HepG2 (cell line): Measurements from ENCODE around the gene TNFAIP2. TPM values are rescaled to one million over a fixed set of nuclear protein-coding genes. Genes with fewer than 3 reads are reported as not detected.

Source experiments
- BATF2 ChIP-seq: sonication (generic); formaldehyde crosslinking; IDR thresholded peaks from 2 replicates; pipeline ENCODE4 v1.8.0; 2022; ENCODE audit warnings: mild to moderate bottlenecking, missing genetic modification reagents, moderate library complexity
- BRD4 ChIP-seq: sonication (generic); formaldehyde crosslinking; IDR thresholded peaks from 2 replicates; pipeline ENCODE4 v1.4.0; 2020; ENCODE audit warnings: missing genetic modification reagents
- GMEB1 ChIP-seq: sonication (generic); formaldehyde crosslinking; IDR thresholded peaks from 2 replicates; pipeline ENCODE4 v1.5.1; 2020; ENCODE audit warnings: missing genetic modification reagents, mild to moderate bottlenecking, borderline replicate concordance
- HIC2 ChIP-seq: sonication (generic); formaldehyde crosslinking; IDR thresholded peaks from 2 replicates; pipeline ENCODE4 v1.9.0; 2022; ENCODE audit warnings: low read depth, missing genetic modification reagents
- PLRG1 ChIP-seq: fragments of 450-650 bp; conservative IDR thresholded peaks from 2 replicates; pipeline ENCODE4 v1.6.1; 2016
- RARA ChIP-seq: IDR thresholded peaks from 2 replicates; pipeline ENCODE4 v1.6.1; 2016; ENCODE audit warnings: missing genetic modification reagents, missing compliant biosample characterization
- SNAPC4 ChIP-seq: sonication (generic); formaldehyde crosslinking; IDR thresholded peaks from 2 replicates; pipeline ENCODE4 v1.4.0; 2020; ENCODE audit warnings: mild to moderate bottlenecking, missing genetic modification reagents
- ZFY ChIP-seq: sonication (generic); formaldehyde crosslinking; IDR thresholded peaks from 2 replicates; pipeline ENCODE4 v1.4.0; 2020; ENCODE audit warnings: missing genetic modification reagents
- ZNF318 ChIP-seq: sonication (generic); formaldehyde crosslinking; IDR thresholded peaks from 2 replicates; pipeline ENCODE4 v1.4.0; 2020; ENCODE audit warnings: mild to moderate bottlenecking, missing genetic modification reagents
- ZNF430 ChIP-seq: sonication (generic); formaldehyde crosslinking; IDR thresholded peaks from 2 replicates; pipeline ENCODE4 v1.9.0; 2021; ENCODE audit warnings: mild to moderate bottlenecking, missing genetic modification reagents
- ZNF749 ChIP-seq: sonication (generic); formaldehyde crosslinking; IDR thresholded peaks from 2 replicates; pipeline ENCODE4 v1.8.0; 2022; ENCODE audit warnings: mild to moderate bottlenecking, missing genetic modification reagents, moderate library complexity, borderline replicate concordance
- ZNF768 ChIP-seq: sonication (generic); formaldehyde crosslinking; IDR thresholded peaks from 2 replicates; pipeline ENCODE4 v1.4.0; 2020; ENCODE audit warnings: missing genetic modification reagents
- polyA plus RNA-seq, 8 experiments: library from polyadenylated mRNA; depleted of rRNA in 3 of 8; stranded (reverse) in 7 of 8; unstranded in 1 of 8; fragments of >200 nt; fragmentation: Illumina TruSeq in 4 of 8; extraction: Trizol in 4 of 8; gene quantifications; 2 replicates each; pipeline versions ENCODE4 v1.2.1 to v1.2.3, GENCODE V29; 2011 to 2016; ENCODE audit warnings: low read depth in 4 of 8, missing spikeins in 1 of 8, mixed read lengths in 1 of 8; ENCODE audit not compliant: insufficient read depth in 1 of 8
- total RNA-seq, 5 experiments: library from RNA; depleted of rRNA; stranded (reverse); fragments of >200 nt; fragmentation: Illumina TruSeq; extraction: Trizol; gene quantifications; 2 replicates each; pipeline ENCODE4 v1.2.3, GENCODE V29; 2016; ENCODE audit warnings: low read depth in 1 of 5

The TNFAIP2 gene
- total and polyA plus RNA-seq, 2 of the 13 experiments (the other 11 are each of a cell fraction or from before 2014, with no cell fraction given), result 0.46 to 1.5 TPM

GRCh38 chr14:103126873-103127304 lies 3.6 kb downstream of the TNFAIP2 start (continued):
- TF ChIP-seq SNAPC4 (no peak), ZNF749 (no peak), BRD4 (CRISPR knock-in tag) (no peak), ZFY (CRISPR knock-in tag) (peak; percentile 57), ZNF318 (CRISPR knock-in tag) (no peak), ZNF768 (CRISPR knock-in tag) (no peak), RARA (CRISPR knock-in tag) (0 out of 2 replicates have a peak, but pooled peaks have one; percentile 24), GMEB1 (CRISPR knock-in tag) (no peak), ZNF430 (CRISPR knock-in tag) (no peak), HIC2 (CRISPR knock-in tag) (no peak), BATF2 (CRISPR knock-in tag) (no peak), PLRG1 (no peak)
